HepG2 (cell line): Measurements from ENCODE around the gene CLBA1. TPM values are rescaled to one million over a fixed set of nuclear protein-coding genes. Genes with fewer than 3 reads are reported as not detected.

Experiments used
- ATAC-seq: fragments of 200-7000 bp; cut with Tn5 transposase; 3 replicates; pipeline ENCODE4 v1.9.1; 2020; ENCODE audit warnings: mild to moderate bottlenecking, moderate library complexity
- BruUV-seq: library from RNA; stranded (reverse); fragments of 400-500 nt; replicated peaks from 2 replicates; lab custom pipeline; 2021; lab: Mats Ljungman, UMichigan
- CTCF ChIA-PET: fragments of 300-600 bp; formaldehyde crosslinking; extraction: SDS; loops from one replicate; lab custom pipeline; 2021; ENCODE audit warnings: low total read pairs, inconsistent platforms, low intra/inter-chr PET ratio; lab: Yijun Ruan, JAX
- POLR2A ChIA-PET: fragments of 350-600 bp; sonication (Branson Sonifier 250); formaldehyde crosslinking; loops from one replicate; lab custom pipeline; 2020; ENCODE audit warnings: antibody characterized with exemption, inconsistent platforms; lab: Yijun Ruan, JAX
- DNase-seq: peaks from one replicate; pipeline ENCODE4 v3.0.0-alpha.2; 2015; ENCODE audit warnings: low spot score
- FAIRE-seq: peaks from 3 replicates; lab custom pipeline; 2011; peaks lifted over from hg19 to GRCh38; lab: Jason Lieb, UNC
- H2AFZ ChIP-seq: one replicate; pipeline ENCODE4 v1.6.1; 2011; ENCODE audit warnings: low read length, inconsistent platforms
- H3K27ac ChIP-seq: fragments of 300-600 bp; 3 replicates; pipeline ENCODE4 v1.8.0; 2011; ENCODE audit warnings: mixed run types, mild to moderate bottlenecking, mixed read lengths, low read length, inconsistent platforms; ENCODE audit not compliant: insufficient read depth; ENCODE audit errors: extremely low read length
- H3K27me3 ChIP-seq, 2 experiments: fragments of 200-600 bp in 1 of 2; 2 replicates in 1 of 2; 3 replicates in 1 of 2; pipeline versions ENCODE4 v1.6.0 to v1.8.0; 2011; ENCODE audit warnings: low read length in 2 of 2, mild to moderate bottlenecking in 2 of 2, moderate library complexity in 2 of 2, inconsistent platforms in 1 of 2; ENCODE audit not compliant: insufficient read depth in 2 of 2, control insufficient read depth in 1 of 2
- H3K36me3 ChIP-seq, 2 experiments: fragments of 200-600 bp in 1 of 2; replicated peaks in 1 of 2; 2 replicates in 1 of 2; 3 replicates in 1 of 2; pipeline versions ENCODE4 v1.5.1 to v1.8.0; 2011; ENCODE audit warnings: low read length in 2 of 2, inconsistent platforms in 1 of 2; ENCODE audit not compliant: insufficient read depth in 2 of 2, control insufficient read depth in 1 of 2
- H3K4me1 ChIP-seq: 2 replicates; pipeline ENCODE4 v1.5.1; 2012; ENCODE audit warnings: low read length, inconsistent platforms; ENCODE audit not compliant: insufficient read depth
- H3K4me2 ChIP-seq: 2 replicates; pipeline ENCODE4 v1.6.0; 2011; ENCODE audit warnings: low read depth, low read length, inconsistent platforms
- H3K4me3 ChIP-seq, 3 experiments: fragments of 200-600 bp in 1 of 3; sonication (generic), shearing (Covaris generic) in 1 of 3; replicated peaks in 1 of 3; 2 replicates each; pipeline ENCODE4 v1.5.1; 2011 to 2016; ENCODE audit warnings: low read length in 3 of 3, inconsistent platforms in 2 of 3, low read depth in 2 of 3, mild to moderate bottlenecking in 2 of 3, control low read depth in 1 of 3, mixed read lengths in 1 of 3; ENCODE audit not compliant: insufficient read depth in 1 of 3
- H3K79me2 ChIP-seq: one replicate; pipeline ENCODE4 v1.6.1; 2011; ENCODE audit warnings: low read length, inconsistent platforms; ENCODE audit not compliant: insufficient read depth
- H3K9ac ChIP-seq: 2 replicates; pipeline ENCODE4 v1.6.0; 2011; ENCODE audit warnings: mild to moderate bottlenecking, low read depth, low read length, inconsistent platforms; ENCODE audit not compliant: insufficient read depth
- H3K9me3 ChIP-seq: 2 replicates; pipeline ENCODE4 v1.5.1; 2012; ENCODE audit warnings: mild to moderate bottlenecking, low read length
- H4K20me1 ChIP-seq: 2 replicates; pipeline ENCODE4 v1.6.0; 2011; ENCODE audit warnings: inconsistent platforms, mild to moderate bottlenecking, low read length, moderate library complexity; ENCODE audit not compliant: insufficient read depth
- ARID4A ChIP-seq: sonication (generic); formaldehyde crosslinking; IDR thresholded peaks from 2 replicates; pipeline ENCODE4 v1.5.0; 2020; ENCODE audit warnings: mild to moderate bottlenecking, missing genetic modification reagents, borderline replicate concordance
- FOXO4 ChIP-seq: sonication (generic); formaldehyde crosslinking; conservative IDR thresholded peaks from 2 replicates; pipeline ENCODE4 v1.8.1; 2023; ENCODE audit warnings: missing genetic modification reagents
- HNF4A ChIP-seq: sonication (generic); formaldehyde crosslinking; IDR thresholded peaks from 2 replicates; pipeline ENCODE4 v1.4.0; 2020; ENCODE audit warnings: missing genetic modification reagents
- KLF12 ChIP-seq: sonication (generic); formaldehyde crosslinking; IDR thresholded peaks from 2 replicates; pipeline ENCODE4 v1.4.0; 2020; ENCODE audit warnings: missing genetic modification reagents, borderline replicate concordance
- MAZ ChIP-seq, 2 experiments: sonication (generic) in 1 of 2; formaldehyde crosslinking in 1 of 2; IDR thresholded peaks; 2 replicates each; pipeline versions ENCODE4 v1.5.0 to v1.6.1; 2012 to 2020; ENCODE audit warnings: low read depth in 2 of 2, mild to moderate bottlenecking in 2 of 2, borderline replicate concordance in 1 of 2, improper control_type of control experiment in 1 of 2, low read length in 1 of 2, missing genetic modification reagents in 1 of 2, moderate library complexity in 1 of 2
- MLXIP ChIP-seq: sonication (generic); formaldehyde crosslinking; IDR thresholded peaks from 2 replicates; pipeline ENCODE4 v1.9.0; 2021; ENCODE audit warnings: missing genetic modification reagents, borderline replicate concordance
- SAP130 ChIP-seq: IDR thresholded peaks from 2 replicates; pipeline ENCODE4 v1.6.1; 2016; ENCODE audit warnings: low read depth
- SIN3A ChIP-seq: IDR thresholded peaks from 2 replicates; pipeline ENCODE4 v1.6.1; 2011; ENCODE audit warnings: low read depth, mild to moderate bottlenecking, control low read depth, low read length, borderline replicate concordance
- SP1 ChIP-seq, 2 experiments: fragments of 450-650 bp in 1 of 2; sonication (generic) in 1 of 2; formaldehyde crosslinking in 1 of 2; IDR thresholded peaks; 2 replicates each; pipeline versions ENCODE4 v1.4.0 to v1.6.1; 2016 to 2020; ENCODE audit warnings: missing genetic modification reagents in 1 of 2
- SP5 ChIP-seq: IDR thresholded peaks from 2 replicates; pipeline ENCODE4 v1.6.1; 2016; ENCODE audit warnings: low read depth, borderline replicate concordance
- ZNF253 ChIP-seq: sonication (generic); formaldehyde crosslinking; IDR thresholded peaks from 2 replicates; pipeline ENCODE4 v1.8.0; 2022; ENCODE audit warnings: mild to moderate bottlenecking, missing genetic modification reagents, borderline replicate concordance
- ZNF331 ChIP-seq: sonication (generic); formaldehyde crosslinking; IDR thresholded peaks from 2 replicates; pipeline ENCODE4 v1.4.0; 2020; ENCODE audit warnings: missing genetic modification reagents
- WGBS: methylation state at CpG from one replicate; pipeline ENCODE4 v1.1.6; 2017; ENCODE audit warnings: low lambda C conversion rate; 5-methylcytosine and 5-hydroxymethylcytosine counted together
- in situ Hi-C: cut with HindIII; loops from 2 replicates; pipeline ENCODE4 v1.10.0; 2017; ENCODE audit warnings: low pct_unique_long_range_greater_than_20kb; ENCODE audit not compliant: extremely low pct_ligation_motif_present
- intact Hi-C: fragments of 100-400 bp; cut with micrococcal nuclease; formaldehyde crosslinking; loops from one replicate; pipeline ENCODE4 v1.10.0; 2022; ENCODE audit not compliant: unreplicated experiment
- polyA plus RNA-seq, 8 experiments: library from polyadenylated mRNA; depleted of rRNA in 3 of 8; stranded (reverse) in 7 of 8; unstranded in 1 of 8; fragments of >200 nt; fragmentation: Illumina TruSeq in 4 of 8; extraction: Trizol in 4 of 8; gene quantifications; 2 replicates each; pipeline versions ENCODE4 v1.2.1 to v1.2.3, GENCODE V29; 2011 to 2016; ENCODE audit warnings: low read depth in 4 of 8, missing spikeins in 1 of 8, mixed read lengths in 1 of 8; ENCODE audit not compliant: insufficient read depth in 1 of 8
- total RNA-seq, 5 experiments: library from RNA; depleted of rRNA; stranded (reverse); fragments of >200 nt; fragmentation: Illumina TruSeq; extraction: Trizol; gene quantifications; 2 replicates each; pipeline ENCODE4 v1.2.3, GENCODE V29; 2016; ENCODE audit warnings: low read depth in 1 of 5

Gene CLBA1
- total and polyA plus RNA-seq, 2 of the 13 experiments (the other 11 are each of a cell fraction or from before 2014, with no cell fraction given): 1.2 to 1.4 TPM

GRCh38 chr14:104977681-104978653 is 7.6 kb upstream of the CLBA1 start, which contains the start of gene AHNAK2:
AHNAK2 (minus strand) TSS chr14:104978374; CDS start chr14:104978237, 137 bp downstream.
- in situ Hi-C loops: no loop called here
- peak within 1 kb of the TSS; percentile 26; the same call in 1 of the 2 replicates for H3K9ac ChIP-seq
- intact Hi-C loops: loop anchor here (5.0 kb wide), 1 partner anchor 44 kb away; the partner anchor contains the start of gene CDCA4
- no peak for FAIRE-seq
- H3K4me2 ChIP-seq: peak within 1 kb of the TSS; percentile 94
- H3K36me3 ChIP-seq: no peaks in the 10 kb centered on the region
- no peak within 1 kb of the TSS for H3K27ac ChIP-seq
- no peak within 1 kb of the TSS for H2AFZ ChIP-seq
- H3K9me3 ChIP-seq: no peaks in the 10 kb centered on the region
- peak; percentile 74 for ATAC-seq
- peak; percentile 69 for DNase-seq
- no peaks in the 10 kb centered on the region for H4K20me1 ChIP-seq
- WGBS: 2% methylated on average over 12 of the region's 111 CpGs
- H3K79me2 ChIP-seq: no peaks in the 10 kb centered on the region
- peaks cover 12 to 82% of the 10 kb centered on the region in 2 experiments for H3K27me3 ChIP-seq
- peaks cover 46% of the 10 kb centered on the region for H3K4me1 ChIP-seq
- BruUV-seq: no TSS peak
- peak within 1 kb of the TSS; percentile 56 to 74 (median 60) for H3K4me3 ChIP-seq
- ChIA-PET CTCF (interaction anchor here (1.4 to 6.7 kb wide), 2 partner anchors 67 to 109 kb away, joined by 3 to 146 read pairs; no protein-coding TSS in a partner anchor), POLR2A (no interaction called here)
- TF ChIP-seq SP5 (0 out of 2 replicates have a peak, but pooled peaks have one; percentile 32), KLF12 (CRISPR knock-in tag) (peak; percentile 52; the same call in 1 of the 2 replicates), ZNF331 (CRISPR knock-in tag) (no peak), MLXIP (CRISPR knock-in tag) (no peak), SAP130 (CRISPR knock-in tag) (peak; percentile 28; the same call in 1 of the 2 replicates), HNF4A (CRISPR knock-in tag) (peak; percentile 13; the same call in 1 of the 2 replicates), SP1 (IDR thresholded peaks at IDR 0.05) (no peak), SP1 (CRISPR knock-in tag; IDR thresholded peaks at IDR 0.05) (0 out of 2 replicates have a peak, but pooled peaks have one; percentile 18), SIN3A (peak; percentile 64; the same call in 1 of the 2 replicates), ARID4A (CRISPR knock-in tag) (0 out of 2 replicates have a peak, but pooled peaks have one; percentile 20), ZNF253 (CRISPR knock-in tag) (no peak), FOXO4 (0 out of 2 replicates have a peak, but pooled peaks have one; percentile 48), MAZ (IDR thresholded peaks at IDR 0.05; ENCODE audit: borderline replicate concordance, low read depth, low read length) (no peak), MAZ (CRISPR knock-in tag; IDR thresholded peaks at IDR 0.05; ENCODE audit: low read depth) (peak; percentile 49; the same call in 1 of the 2 replicates)
